Kidney (tissue), 14 donors: ENCODE results near the gene ADAMTS14. TPM values are rescaled to one million over a fixed set of nuclear protein-coding genes. Genes with fewer than 3 reads are reported as not detected.
"Not testable (repeated sequence)": the region's sequence is repeated elsewhere in the genome, so short reads cannot be mapped to it uniquely, and the experiment has no call there.

Experiments
- DNase-seq, 5 donors: peaks; one replicate each; pipeline ENCODE4 v3.0.0-alpha.2; 2013 to 2020
- FAIRE-seq: peaks from 2 replicates; lab custom pipeline; 2012; peaks lifted over from hg19 to GRCh38; lab: Jason Lieb, UNC
- H3K27ac ChIP-seq, 2 donors: one replicate each; pipeline ENCODE4 v1.7.0; 2013; ENCODE audit warnings: low read depth in 2 of 2, low read length in 2 of 2, inconsistent platforms in 1 of 2
- H3K27me3 ChIP-seq: one replicate; pipeline ENCODE4 v1.7.1; 2013; ENCODE audit warnings: low read length, inconsistent platforms; ENCODE audit not compliant: control insufficient read depth, insufficient read depth
- H3K36me3 ChIP-seq, 3 donors: one replicate each; pipeline versions ENCODE4 v1.7.0 to v1.7.1; 2013; ENCODE audit warnings: low read length in 3 of 3, control low read depth in 1 of 3, inconsistent platforms in 1 of 3; ENCODE audit not compliant: insufficient read depth in 3 of 3, control insufficient read depth in 2 of 3
- H3K4me1 ChIP-seq, 3 donors: one replicate each; pipeline versions ENCODE4 v1.7.0 to v1.7.1; 2013; ENCODE audit warnings: low read length in 3 of 3, inconsistent platforms in 1 of 3, low read depth in 1 of 3; ENCODE audit not compliant: control insufficient read depth in 2 of 3, insufficient read depth in 2 of 3
- H3K4me3 ChIP-seq, 3 donors: one replicate each; pipeline versions ENCODE4 v1.7.0 to v1.8.1; 2013; ENCODE audit warnings: low read length in 3 of 3, control low read depth in 1 of 3, inconsistent platforms in 1 of 3
- H3K9ac ChIP-seq, 3 donors: one replicate each; pipeline versions ENCODE4 v1.7.0 to v1.7.1; 2013; ENCODE audit warnings: low read length in 3 of 3, control low read depth in 1 of 3, inconsistent platforms in 1 of 3
- H3K9me3 ChIP-seq, 3 donors: one replicate each; pipeline versions ENCODE4 v1.7.0 to v1.7.1; 2013; ENCODE audit warnings: low read length in 3 of 3, control low read depth in 1 of 3, inconsistent platforms in 1 of 3; ENCODE audit not compliant: control insufficient read depth in 2 of 3, insufficient read depth in 1 of 3
- CTCF ChIP-seq: IDR thresholded peaks from 3 replicates; pipeline ENCODE4 v1.5.1; 2012; ENCODE audit warnings: mild to moderate bottlenecking, moderate library complexity, borderline replicate concordance; ENCODE audit not compliant: insufficient read depth; ENCODE audit errors: extremely low read depth
- intact Hi-C: fragments of 100-400 bp; cut with DNase I; formaldehyde crosslinking; loops from one replicate; pipeline ENCODE4 v1.11.1; 2022
- polyA plus RNA-seq: library from polyadenylated mRNA; stranded (reverse); fragments of 350-450 nt; fragmentation: Illumina TruSeq; extraction: RNeasy Lipid Tissue Mini Kit (QIAGEN cat#74804); gene quantifications from one replicate; pipeline ENCODE4 v1.2.3, GENCODE V29; 2014; ENCODE audit warnings: low read depth, low replicate concordance; ENCODE audit not compliant: insufficient read depth
- total RNA-seq: library from RNA; stranded (reverse); fragmentation: NEBNext Ultra II Directional; extraction: Animal tissue kit (Norgen Biotek cat#: 25700); gene quantifications from one replicate; pipeline ENCODE4 v1.2.1, GENCODE V29; 2021
- donor health status: control.
- donor health status: control.
- donor health status: control.
- donor health status: control.
- donor health status: control.
- donor health status: DM: yes; HTN: yes; CAD: no.
- donor health status: Normal renal cell carcinoma (clear cell type).

The ADAMTS14 gene
- total and polyA plus RNA-seq, 2 donors from 2014 or later = 0.47 TPM; not detected in 1

GRCh38 chr10:70765794-70766594 is 93.7 kb downstream of the ADAMTS14 start:
- Histone ChIP-seq H3K9ac (no peak overlapping the region), H3K27me3 (no peaks in the 10 kb centered on the region), H3K4me1 (no peaks in the 10 kb centered on the region), H3K9me3 (no peaks in the 10 kb centered on the region), H3K27ac (no peak overlapping the region), H3K36me3 (no peaks in the 10 kb centered on the region), H3K4me3 (no peak overlapping the region)
- no peak for TF ChIP-seq CTCF
- no peak for DNase-seq
- no peak for FAIRE-seq
- intact Hi-C loops = no loop called here

- DNase-seq, intact Hi-C loops: not testable (repeated sequence)
Measured at GRCh38 chr10:70768026-70768685, 95.8 kb downstream of the ADAMTS14 start.

GRCh38 chr10:70769121-70769520 is 96.8 kb downstream of the ADAMTS14 start:
- DNase-seq (no peak), FAIRE-seq (no peak)
- Histone ChIP-seq H3K4me1 (no peaks in the 10 kb centered on the region), H3K4me3 (no peak overlapping the region), H3K27me3 (no peaks in the 10 kb centered on the region), H3K9ac (no peak overlapping the region), H3K36me3 (no peaks in the 10 kb centered on the region), H3K27ac (no peak overlapping the region), H3K9me3 (no peaks in the 10 kb centered on the region)
- intact Hi-C loops = no loop called here
- TF ChIP-seq CTCF = no peak

More at GRCh38 chr10:70768026-70768685, 95.8 kb downstream of the ADAMTS14 start:
- H3K4me1 ChIP-seq, H3K9ac ChIP-seq, H3K9me3 ChIP-seq, FAIRE-seq, H3K27me3 ChIP-seq, H3K4me3 ChIP-seq, H3K36me3 ChIP-seq, H3K27ac ChIP-seq: not testable (repeated sequence)

- no peak overlapping the region for H3K27ac ChIP-seq
- no peak overlapping the region for H3K4me3 ChIP-seq
- H3K9me3 ChIP-seq = no peaks in the 10 kb centered on the region
- peaks cover 0 to 5% (median 2%) of the 10 kb centered on the region in 3 donors for H3K4me1 ChIP-seq
- no peak overlapping the region for H3K9ac ChIP-seq
- no peak for FAIRE-seq
- intact Hi-C loops = no loop called here
- no peak for TF ChIP-seq CTCF
- H3K27me3 ChIP-seq = no peaks in the 10 kb centered on the region
- H3K36me3 ChIP-seq = no peaks in the 10 kb centered on the region
- DNase-seq = no peak
Measured at GRCh38 chr10:70770001-70770400, 97.7 kb downstream of the ADAMTS14 start.

- DNase-seq, FAIRE-seq, H3K4me3 ChIP-seq, H3K36me3 ChIP-seq, H3K27ac ChIP-seq, H3K9ac ChIP-seq, H3K4me1 ChIP-seq, intact Hi-C loops, H3K9me3 ChIP-seq, H3K27me3 ChIP-seq: not testable (repeated sequence)
Measured at GRCh38 chr10:70770516-70770915, 98.2 kb downstream of the ADAMTS14 start.
